Smooth muscle cell (in vitro differentiated cells): ENCODE results near the gene SIRT3. TPM values are rescaled to one million over a fixed set of nuclear protein-coding genes. Genes with fewer than 3 reads are reported as not detected.

ENCODE experiments used
- DNase-seq: peaks from one replicate; lab custom pipeline; 2025; ENCODE audit not compliant: unreplicated experiment; lab: John Stamatoyannopoulos, UW
- H2AFZ ChIP-seq: fragments of 200-600 bp; sonication (generic); 2 replicates; pipeline ENCODE4 v1.6.0; 2016; ENCODE audit warnings: antibody characterized with exemption, low read depth, mild to moderate bottlenecking
- H3F3A ChIP-seq: fragments of 200-600 bp; sonication (generic); 2 replicates; pipeline ENCODE4 v1.6.0; 2017; ENCODE audit warnings: antibody characterized with exemption, low read depth
- H3K27ac ChIP-seq: fragments of 200-600 bp; sonication (generic); 2 replicates; pipeline ENCODE4 v1.5.1; 2016; ENCODE audit warnings: low read depth, mild to moderate bottlenecking
- H3K27me3 ChIP-seq: fragments of 200-600 bp; sonication (generic); 2 replicates; pipeline ENCODE4 v1.6.1; 2016; ENCODE audit warnings: low read depth, mild to moderate bottlenecking
- H3K36me3 ChIP-seq: fragments of 200-600 bp; sonication (generic); 2 replicates; pipeline ENCODE4 v1.5.1; 2016; ENCODE audit warnings: low read depth
- H3K4me1 ChIP-seq: fragments of 200-600 bp; sonication (generic); 2 replicates; pipeline ENCODE4 v1.5.1; 2016; ENCODE audit warnings: low read depth
- H3K4me2 ChIP-seq: fragments of 200-600 bp; sonication (generic); 2 replicates; pipeline ENCODE4 v1.6.0; 2016; ENCODE audit warnings: mild to moderate bottlenecking
- H3K4me3 ChIP-seq: fragments of 200-600 bp; sonication (generic); 2 replicates; pipeline ENCODE4 v1.5.1; 2016; ENCODE audit warnings: mild to moderate bottlenecking
- H3K79me2 ChIP-seq: fragments of 200-600 bp; sonication (generic); 2 replicates; pipeline ENCODE4 v1.6.0; 2016; ENCODE audit warnings: low read depth, mild to moderate bottlenecking
- H3K9ac ChIP-seq: fragments of 200-600 bp; sonication (generic); 2 replicates; pipeline ENCODE4 v1.6.0; 2016; ENCODE audit warnings: low read depth
- H3K9me3 ChIP-seq: fragments of 200-600 bp; sonication (generic); replicated peaks from 2 replicates; pipeline ENCODE4 v1.5.1; 2016; ENCODE audit warnings: low read depth
- H4K20me1 ChIP-seq: fragments of 200-600 bp; sonication (generic); 2 replicates; pipeline ENCODE4 v1.6.0; 2016; ENCODE audit warnings: low read depth
- WGBS: methylation state at CpG from one replicate; pipeline ENCODE4 v1.1.7; 2016; ENCODE audit warnings: low lambda C conversion rate; 5-methylcytosine and 5-hydroxymethylcytosine counted together
- polyA plus RNA-seq: library from polyadenylated mRNA; unstranded; fragments of >200 nt; fragmentation: Nextera tagmentation; extraction: Ambion mirVana; gene quantifications from 2 replicates; pipeline ENCODE4 v1.2.1, GENCODE V29; 2016
- total RNA-seq: library from RNA; depleted of rRNA; stranded (reverse); fragments of >200 nt; gene quantifications from 2 replicates; pipeline ENCODE4 v1.2.3, GENCODE V29; 2014
- TF ChIP-seq, protein P1 (sequence below): fragments of 200-600 bp; sonication (generic); IDR thresholded peaks from 2 replicates; pipeline ENCODE4 v1.5.1; 2017; ENCODE audit warnings: borderline replicate concordance, mild to moderate bottlenecking, antibody characterized with exemption; ENCODE audit not compliant: insufficient read depth, poor library complexity, severe bottlenecking

SIRT3 gene
- total and polyA plus RNA-seq, 2 experiments from 2014 or later = 13.0 to 19.8 TPM

DNA sequence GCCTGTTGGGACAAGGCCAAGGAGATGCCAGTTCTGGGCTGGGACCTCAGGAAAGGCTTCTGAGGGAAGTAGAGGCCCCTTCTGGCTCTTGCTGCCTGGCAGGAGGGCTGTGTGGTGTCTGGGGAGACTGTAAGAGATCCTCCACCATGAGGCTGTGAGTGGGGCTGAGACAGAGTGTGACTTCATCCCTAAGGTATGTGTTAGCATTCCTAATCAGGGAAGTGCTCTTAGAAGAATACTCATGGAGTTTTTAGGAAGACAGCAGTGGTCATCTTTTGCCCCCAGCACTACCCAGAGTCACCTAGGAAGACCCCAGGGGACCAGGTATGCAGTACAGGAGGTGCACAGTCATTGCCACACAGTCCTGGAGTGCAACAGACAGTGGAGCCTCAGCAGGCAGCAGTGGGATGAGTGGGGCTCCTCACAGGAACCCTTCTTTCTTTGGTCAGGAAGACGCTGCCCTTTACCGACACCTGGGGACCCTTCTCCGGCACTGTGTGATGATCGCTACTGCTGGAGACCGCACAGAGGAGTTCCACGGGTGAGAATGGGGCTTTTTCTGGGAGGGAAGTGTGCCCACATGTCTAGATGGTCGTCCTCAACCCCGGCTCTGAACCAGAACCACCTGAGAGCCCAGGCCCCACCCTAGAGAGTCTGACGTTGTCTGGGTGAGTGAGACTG, 25.9 kb downstream of the SIRT3 start:
- no peaks in the 10 kb centered on the region for H3K9me3 ChIP-seq
- no peak for DNase-seq
- H3K4me1 ChIP-seq = peaks cover 17% of the 10 kb centered on the region
- H3K79me2 ChIP-seq = peaks cover 54% of the 10 kb centered on the region
- no peak overlapping the region for H2AFZ ChIP-seq
- H3K4me3 ChIP-seq = peak overlapping the region; percentile 94
- TF ChIP-seq, protein P1, sequence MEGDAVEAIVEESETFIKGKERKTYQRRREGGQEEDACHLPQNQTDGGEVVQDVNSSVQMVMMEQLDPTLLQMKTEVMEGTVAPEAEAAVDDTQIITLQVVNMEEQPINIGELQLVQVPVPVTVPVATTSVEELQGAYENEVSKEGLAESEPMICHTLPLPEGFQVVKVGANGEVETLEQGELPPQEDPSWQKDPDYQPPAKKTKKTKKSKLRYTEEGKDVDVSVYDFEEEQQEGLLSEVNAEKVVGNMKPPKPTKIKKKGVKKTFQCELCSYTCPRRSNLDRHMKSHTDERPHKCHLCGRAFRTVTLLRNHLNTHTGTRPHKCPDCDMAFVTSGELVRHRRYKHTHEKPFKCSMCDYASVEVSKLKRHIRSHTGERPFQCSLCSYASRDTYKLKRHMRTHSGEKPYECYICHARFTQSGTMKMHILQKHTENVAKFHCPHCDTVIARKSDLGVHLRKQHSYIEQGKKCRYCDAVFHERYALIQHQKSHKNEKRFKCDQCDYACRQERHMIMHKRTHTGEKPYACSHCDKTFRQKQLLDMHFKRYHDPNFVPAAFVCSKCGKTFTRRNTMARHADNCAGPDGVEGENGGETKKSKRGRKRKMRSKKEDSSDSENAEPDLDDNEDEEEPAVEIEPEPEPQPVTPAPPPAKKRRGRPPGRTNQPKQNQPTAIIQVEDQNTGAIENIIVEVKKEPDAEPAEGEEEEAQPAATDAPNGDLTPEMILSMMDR = no peak
- H3K36me3 ChIP-seq = no peaks in the 10 kb centered on the region
- H3K27ac ChIP-seq = peak overlapping the region; percentile 99
- H4K20me1 ChIP-seq = peaks cover 59% of the 10 kb centered on the region
- 91% methylated on average over 9 of the region's 9 CpGs for WGBS
- peaks cover 35% of the 10 kb centered on the region for H3F3A ChIP-seq
- H3K27me3 ChIP-seq = no peaks in the 10 kb centered on the region
- peak overlapping the region; percentile 96 for H3K4me2 ChIP-seq
- H3K9ac ChIP-seq = peak overlapping the region; percentile 95

DNA sequence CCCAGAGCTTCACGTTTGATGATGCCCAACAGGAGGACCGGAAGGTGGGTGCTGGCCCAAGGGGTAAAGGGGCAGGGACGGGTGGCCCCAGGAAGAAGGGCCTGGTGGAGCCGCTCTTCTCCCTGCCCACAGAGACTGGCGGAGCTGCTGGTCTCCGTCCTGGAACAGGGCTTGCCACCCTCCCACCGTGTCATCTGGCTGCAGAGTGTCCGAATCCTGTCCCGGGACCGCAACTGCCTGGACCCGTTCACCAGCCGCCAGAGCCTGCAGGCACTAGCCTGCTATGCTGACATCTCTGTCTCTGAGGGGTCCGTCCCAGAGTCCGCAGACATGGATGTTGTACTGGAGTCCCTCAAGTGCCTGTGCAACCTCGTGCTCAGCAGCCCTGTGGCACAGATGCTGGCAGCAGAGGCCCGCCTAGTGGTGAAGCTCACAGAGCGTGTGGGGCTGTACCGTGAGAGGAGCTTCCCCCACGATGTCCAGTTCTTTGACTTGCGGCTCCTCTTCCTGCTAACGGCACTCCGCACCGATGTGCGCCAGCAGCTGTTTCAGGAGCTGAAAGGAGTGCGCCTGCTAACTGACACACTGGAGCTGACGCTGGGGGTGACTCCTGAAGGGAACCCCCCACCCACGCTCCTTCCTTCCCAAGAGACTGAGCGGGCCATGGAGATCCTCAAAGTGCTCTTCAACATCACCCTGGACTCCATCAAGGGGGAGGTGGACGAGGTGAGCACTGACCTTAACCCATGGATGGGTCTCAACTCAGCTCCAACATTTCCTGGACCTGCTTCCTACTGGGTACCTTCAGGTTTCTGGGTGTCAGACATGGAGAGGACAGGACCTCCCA, 26.6 kb downstream of the SIRT3 start:
- 69% methylated on average over 29 of the region's 29 CpGs for WGBS
- TF ChIP-seq, protein P1 = no peak
- H3K27ac ChIP-seq = peak overlapping the region; percentile 99
- peak overlapping the region; percentile 95 for H3K9ac ChIP-seq
- peaks cover 17% of the 10 kb centered on the region for H3K4me1 ChIP-seq
- peaks cover 61% of the 10 kb centered on the region for H3K79me2 ChIP-seq
- H3K36me3 ChIP-seq = no peaks in the 10 kb centered on the region
- peaks cover 66% of the 10 kb centered on the region for H4K20me1 ChIP-seq
- no peak overlapping the region for H2AFZ ChIP-seq
- no peak for DNase-seq
- peak overlapping the region; percentile 94 for H3K4me3 ChIP-seq
- H3K4me2 ChIP-seq = peak overlapping the region; percentile 96
- H3F3A ChIP-seq = peaks cover 27% of the 10 kb centered on the region
- H3K9me3 ChIP-seq = no peaks in the 10 kb centered on the region
- no peaks in the 10 kb centered on the region for H3K27me3 ChIP-seq

DNA sequence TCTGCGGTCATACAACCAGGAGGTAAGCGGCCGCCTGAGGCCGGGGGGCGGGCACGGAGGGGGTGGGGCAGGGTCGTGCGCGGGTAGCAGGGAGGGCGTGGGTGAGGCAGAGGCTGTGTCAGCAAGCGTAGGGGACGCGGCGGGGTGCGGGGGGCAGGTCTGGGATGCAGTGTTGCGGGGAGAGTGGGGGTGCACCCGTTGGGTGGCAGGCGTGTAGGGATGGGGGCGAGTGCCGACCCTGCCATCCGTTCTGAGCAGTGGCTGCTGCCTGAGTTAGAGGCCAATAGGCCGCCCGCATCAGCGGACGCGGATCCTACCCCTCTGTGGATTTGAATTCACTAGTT, 27.3 kb downstream of the SIRT3 start:
- Histone ChIP-seq H3K36me3 (no peaks in the 10 kb centered on the region), H4K20me1 (peaks cover 72% of the 10 kb centered on the region), H3K9ac (peak overlapping the region; percentile 95), H3K4me2 (peak overlapping the region; percentile 96), H2AFZ (no peak overlapping the region), H3K9me3 (no peaks in the 10 kb centered on the region), H3K4me3 (peak overlapping the region; percentile 94), H3K27ac (peak overlapping the region; percentile 99), H3K4me1 (peaks cover 17% of the 10 kb centered on the region), H3F3A (peaks cover 21% of the 10 kb centered on the region), H3K27me3 (no peaks in the 10 kb centered on the region), H3K79me2 (peaks cover 67% of the 10 kb centered on the region)
- WGBS = 2% methylated on average over 21 of the region's 26 CpGs
- TF ChIP-seq, protein P1 = no peak
- DNase-seq = no peak
